HG03135 (cell line): ENCODE measurements around the gene GALNT9.

ENCODE experiments used
- ATAC-seq: cut with Tn5 transposase; IDR thresholded peaks from one replicate; pipeline ENCODE4 v1.9.1; 2021; ENCODE audit warnings: mild to moderate bottlenecking, moderate library complexity; ENCODE audit not compliant: unreplicated experiment

The GALNT9 gene

GRCh38 chr12:132344601-132345000, 15.2 kb upstream of the GALNT9 start:
- no peak for ATAC-seq

GRCh38 chr12:132344181-132344580, 14.8 kb upstream of the GALNT9 start:
- no peak for ATAC-seq

- no peak for ATAC-seq
Observed at GRCh38 chr12:132343294-132344004, 14.1 kb upstream of the GALNT9 start.

DNA sequence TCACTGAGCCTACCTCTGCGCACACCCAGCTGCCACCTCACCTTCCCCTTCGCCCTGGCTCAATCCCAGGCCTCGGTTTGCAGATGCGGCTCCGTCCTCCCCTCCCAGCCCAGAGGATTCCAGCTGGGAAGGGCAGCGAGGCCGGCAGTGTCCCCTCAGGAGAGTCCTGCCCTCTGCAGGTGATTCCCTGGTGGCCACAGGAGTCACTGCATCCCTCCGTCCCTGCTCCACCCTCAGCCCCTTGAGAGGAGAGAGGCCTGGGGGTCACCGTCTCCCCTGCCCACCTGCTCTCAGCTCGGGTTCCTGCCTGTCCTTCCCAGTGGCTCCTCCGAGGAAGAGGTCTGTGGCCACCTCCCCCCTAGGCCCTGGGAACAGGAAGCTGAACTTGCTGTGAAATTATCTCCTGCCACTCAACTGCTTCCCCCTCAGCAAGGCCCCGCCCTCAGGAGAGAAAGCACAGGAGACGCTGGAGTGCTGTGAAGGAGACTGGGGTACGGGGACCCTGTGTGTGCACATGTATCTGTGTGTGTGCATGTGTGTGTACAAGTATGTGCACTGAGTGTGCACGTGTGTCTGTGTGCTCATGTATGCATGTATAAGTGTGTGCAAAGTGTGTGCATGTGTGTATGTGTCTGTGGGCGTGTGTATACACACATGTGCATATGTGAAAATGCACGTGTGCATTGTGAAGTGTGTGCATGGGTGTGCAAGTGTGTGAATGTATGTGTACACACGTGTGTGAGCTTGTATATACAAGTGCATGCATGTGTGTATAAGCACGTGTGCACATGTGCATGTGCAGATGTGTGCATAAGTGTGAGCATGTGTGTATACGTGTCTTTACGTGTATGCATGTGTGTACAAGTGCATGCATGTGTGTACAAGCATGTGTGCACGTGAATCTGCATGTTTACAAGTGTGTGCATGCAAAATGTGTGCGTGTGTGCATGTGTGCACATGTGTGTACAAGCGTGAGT, 13.2 kb upstream of the GALNT9 start:
- ATAC-seq: no peak

DNA sequence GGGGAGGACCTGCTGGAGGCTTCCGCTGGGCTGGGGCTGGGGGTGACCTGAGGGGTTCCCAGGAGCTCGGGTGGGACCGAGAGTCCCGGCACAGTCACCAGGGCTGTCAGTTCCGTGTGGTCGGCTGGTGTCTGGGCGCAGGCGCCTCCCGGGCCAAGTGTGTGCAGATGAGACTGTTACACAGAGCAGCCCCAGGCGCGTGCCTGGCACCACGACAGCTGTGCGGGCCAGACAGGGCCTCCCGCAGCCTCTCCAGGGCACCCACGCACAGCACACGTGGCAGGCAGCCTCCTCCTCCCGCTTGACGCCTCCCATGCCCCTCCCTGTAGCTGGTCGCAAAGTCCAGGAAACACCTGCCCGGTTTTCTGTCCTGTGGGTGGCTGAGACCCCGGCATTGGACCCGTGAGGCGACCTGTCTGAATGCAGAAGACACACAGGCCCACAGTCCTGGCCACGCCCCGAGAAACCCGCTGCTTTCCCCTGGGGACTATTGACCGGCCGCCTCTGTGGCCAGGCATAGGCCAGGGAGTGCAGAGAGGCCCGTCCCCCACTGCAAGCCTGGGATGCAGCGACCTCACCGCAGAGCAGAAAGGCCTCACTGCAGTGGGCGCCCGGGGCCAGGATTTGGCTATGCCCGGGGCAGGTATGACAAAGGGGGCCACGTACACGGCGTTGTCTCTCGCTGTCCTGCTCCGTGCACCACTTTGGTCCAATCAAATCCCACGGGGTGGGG, 12.1 kb upstream of the GALNT9 start:
- ATAC-seq: no peak

GRCh38 chr12:132340266-132341035, 11.1 kb upstream of the GALNT9 start:
- no peak for ATAC-seq

DNA sequence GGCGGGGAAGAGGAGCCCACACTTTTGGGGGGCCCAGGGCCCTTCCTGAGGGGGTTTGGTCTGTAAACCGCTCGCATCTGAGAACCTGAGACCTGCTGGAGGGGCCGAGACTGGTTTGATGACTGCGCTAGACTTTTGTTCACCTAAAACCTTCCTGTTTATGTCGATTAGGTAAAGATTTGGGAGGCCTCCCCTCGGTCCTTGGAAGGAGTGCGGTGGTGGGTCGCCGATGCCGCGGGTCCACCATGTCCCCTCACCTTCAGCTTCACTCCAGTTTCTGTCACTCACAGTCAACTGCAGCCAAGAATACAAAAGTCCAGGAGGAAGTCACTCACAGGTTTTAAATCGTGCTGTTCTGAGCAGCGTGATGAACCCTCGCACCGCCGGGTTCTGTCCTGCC, 10.5 kb upstream of the GALNT9 start:
- ATAC-seq: no peak

DNA sequence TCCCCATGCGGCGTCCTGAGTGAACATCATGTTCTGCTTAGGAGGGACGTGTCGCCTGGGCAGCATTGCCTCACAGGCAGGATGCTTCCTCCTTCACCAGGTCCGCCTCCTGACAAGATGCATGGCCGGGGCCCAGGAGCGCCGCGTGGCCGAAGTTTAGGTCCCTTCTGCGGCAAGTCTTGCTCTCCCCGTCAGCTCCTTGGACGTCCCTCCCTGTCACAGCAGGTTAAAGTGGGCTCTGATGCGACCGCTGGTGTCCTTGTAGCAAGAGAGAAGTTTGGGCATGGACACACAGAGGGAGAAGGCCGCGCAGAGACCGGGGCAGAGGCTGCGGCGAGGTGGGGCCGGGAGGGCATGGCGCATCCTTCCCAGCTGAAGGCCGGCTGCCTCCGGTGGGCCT, 9.4 kb upstream of the GALNT9 start:
- no peak for ATAC-seq

GRCh38 chr12:132338311-132338710, 8.9 kb upstream of the GALNT9 start:
- no peak for ATAC-seq

- no peak for ATAC-seq
Observed at GRCh38 chr12:132337557-132337956, 8.2 kb upstream of the GALNT9 start.

GRCh38 chr12:132336451-132337413, 7.3 kb upstream of the GALNT9 start:
- no peak for ATAC-seq

DNA sequence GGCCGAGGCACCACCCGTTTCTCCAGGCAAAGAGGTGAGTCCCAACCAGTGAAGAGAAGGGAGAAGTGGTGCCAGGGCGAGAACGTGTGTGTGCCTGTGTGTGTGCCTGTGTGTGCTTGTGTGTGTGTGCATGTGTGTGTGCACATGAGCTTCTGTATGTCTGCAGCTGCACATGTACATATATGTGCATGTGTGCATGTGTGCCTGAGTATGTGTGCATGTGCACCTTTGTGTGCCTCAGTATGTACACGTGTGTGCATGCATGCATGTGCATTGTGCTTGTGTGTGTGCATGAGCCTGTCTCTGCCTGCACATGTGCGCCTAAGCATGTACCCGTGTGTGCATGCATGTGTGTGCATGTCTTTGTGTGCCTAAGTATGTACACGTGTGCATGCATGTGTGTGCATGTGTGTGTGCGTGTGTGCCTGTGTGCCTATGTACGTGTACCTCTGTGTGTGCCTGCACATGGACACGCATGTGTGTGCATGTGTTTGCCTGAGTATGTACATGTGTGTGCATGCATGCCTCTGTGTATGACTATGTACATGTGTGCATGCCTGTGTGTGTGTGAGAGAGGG, 5.9 kb upstream of the GALNT9 start:
- no peak for ATAC-seq

- ATAC-seq: no peak
Observed at GRCh38 chr12:132333766-132334165, 4.4 kb upstream of the GALNT9 start.

- no peak for ATAC-seq
Observed at GRCh38 chr12:132333273-132333672, 3.9 kb upstream of the GALNT9 start.

DNA sequence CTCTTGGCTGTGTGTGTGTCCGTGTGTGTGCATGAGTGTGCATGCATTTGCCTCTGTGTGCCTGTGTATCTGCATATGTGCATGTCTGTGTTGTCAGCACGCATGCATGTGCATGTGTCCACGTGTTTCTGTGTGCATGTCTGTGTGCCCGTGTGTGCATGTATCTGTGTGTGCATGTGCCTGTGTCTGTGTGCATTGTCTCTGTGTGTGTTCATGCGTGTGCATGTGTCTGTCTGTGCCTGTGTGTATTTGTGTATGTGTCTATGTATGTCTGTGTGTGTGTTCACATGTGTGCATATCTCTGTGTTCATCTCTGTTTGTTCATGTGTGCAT, 1.1 kb upstream of the GALNT9 start:
- no peak for ATAC-seq

- no peak for ATAC-seq
Observed at GRCh38 chr12:132329720-132330548, 545 bp upstream of the GALNT9 start.

DNA sequence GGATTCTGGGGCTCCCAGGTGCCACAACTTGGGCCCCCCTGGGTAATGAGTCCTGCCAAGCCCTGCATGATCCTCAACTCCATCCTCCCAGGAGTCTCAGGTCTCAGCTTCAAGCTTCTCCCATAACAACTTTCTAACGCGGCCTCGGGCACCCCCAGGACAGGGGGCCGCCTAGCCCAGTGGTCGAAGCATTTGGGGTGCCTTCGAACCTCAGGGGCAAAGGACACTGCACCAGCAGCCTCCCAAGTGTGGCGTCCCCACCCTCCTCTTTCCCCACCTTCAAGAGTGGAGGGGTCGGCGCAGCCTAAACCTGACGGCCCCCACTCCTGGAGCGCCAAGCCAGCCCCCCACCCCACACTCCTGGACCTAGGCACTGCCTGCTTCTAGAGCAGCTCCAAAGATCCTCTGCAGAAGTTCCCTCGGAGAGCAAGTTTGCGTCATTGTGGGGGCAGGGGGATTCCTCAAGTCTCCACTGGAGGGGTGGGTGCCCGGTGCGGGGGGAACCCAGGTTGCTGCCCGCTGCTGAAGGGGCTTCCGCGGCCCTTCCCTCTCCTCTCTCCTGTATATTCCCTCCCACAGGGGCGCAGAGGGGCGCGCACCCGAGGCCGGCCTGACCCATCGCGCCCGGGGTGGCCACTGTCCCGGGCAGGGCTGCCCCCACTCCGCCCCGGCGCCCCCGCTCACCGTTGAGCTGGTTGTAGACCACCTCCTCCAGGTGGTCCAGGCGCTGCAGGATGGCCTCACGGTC, 933 bp downstream of the GALNT9 start:
- ATAC-seq: no peak
